GM19238 (cell line): Measurements from ENCODE around the gene GJB2.
"Not testable (repeated sequence)": the region's sequence is repeated elsewhere in the genome, so short reads cannot be mapped to it uniquely, and the experiment has no call there.

Source experiments
- DNase-seq: peaks from one replicate; pipeline ENCODE4 v3.0.0; 2011; ENCODE audit warnings: low spot score; ENCODE audit not compliant: insufficient read length

GJB2 gene

DNA sequence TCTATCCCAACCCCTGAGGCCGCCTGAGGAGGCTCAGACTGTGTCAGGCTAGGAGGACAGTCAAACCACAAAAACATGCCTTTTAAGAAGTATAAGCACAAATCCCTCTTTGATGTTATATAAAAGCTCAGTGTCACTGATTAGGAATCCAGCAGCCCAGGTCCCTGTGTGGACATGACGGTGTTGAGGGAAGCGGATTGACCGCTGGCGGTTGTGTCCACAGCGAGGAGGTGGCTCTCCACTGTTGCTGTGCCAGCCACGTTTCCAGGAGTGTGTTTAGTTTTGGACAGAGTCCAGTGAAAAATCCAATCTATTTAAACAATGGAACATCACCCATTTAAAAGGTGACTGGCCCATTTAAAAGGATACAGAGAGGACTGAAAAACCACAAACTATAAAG lies 24.3 kb downstream of the GJB2 start:
- DNase-seq: no peak

DNA sequence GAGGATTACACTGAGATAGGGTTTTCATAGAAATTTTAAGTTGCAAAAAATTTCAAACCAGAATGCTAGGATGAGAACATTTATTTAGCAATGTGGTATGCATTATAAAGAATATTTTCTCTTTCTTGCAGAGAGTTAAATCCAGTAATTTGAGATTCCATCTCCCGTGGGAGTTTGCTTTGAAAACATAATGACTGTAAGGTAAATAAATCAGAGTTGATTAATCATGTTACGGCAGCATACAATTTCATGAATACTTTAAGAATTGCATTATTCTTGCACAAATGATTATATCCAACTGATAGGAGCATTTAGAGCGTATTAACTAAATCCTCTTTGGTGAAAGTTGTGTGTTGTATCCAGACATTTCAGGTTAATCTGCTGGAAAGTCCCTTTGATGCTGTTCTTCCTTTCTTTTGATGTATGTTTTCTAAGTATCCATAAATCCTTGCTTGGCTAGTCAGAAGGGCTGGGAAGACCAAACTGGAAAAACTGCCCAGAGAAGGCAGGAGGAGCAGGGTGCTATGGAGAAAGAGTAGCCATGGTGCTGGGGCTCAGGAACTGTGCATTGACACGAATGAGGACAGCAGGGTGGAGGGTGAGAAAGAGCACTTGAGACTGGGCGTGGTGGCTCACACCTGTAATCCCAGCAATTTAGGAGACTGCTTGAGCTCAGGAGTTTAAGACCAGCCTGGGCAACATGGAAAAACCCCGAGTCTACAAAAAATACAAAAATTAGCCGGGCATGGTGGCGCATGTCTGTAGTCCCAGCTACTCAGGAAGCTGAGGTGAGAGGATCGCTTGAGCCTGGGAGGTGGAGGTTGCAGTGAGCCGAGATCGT lies 27.1 kb downstream of the GJB2 start:
- no peak for DNase-seq

DNA sequence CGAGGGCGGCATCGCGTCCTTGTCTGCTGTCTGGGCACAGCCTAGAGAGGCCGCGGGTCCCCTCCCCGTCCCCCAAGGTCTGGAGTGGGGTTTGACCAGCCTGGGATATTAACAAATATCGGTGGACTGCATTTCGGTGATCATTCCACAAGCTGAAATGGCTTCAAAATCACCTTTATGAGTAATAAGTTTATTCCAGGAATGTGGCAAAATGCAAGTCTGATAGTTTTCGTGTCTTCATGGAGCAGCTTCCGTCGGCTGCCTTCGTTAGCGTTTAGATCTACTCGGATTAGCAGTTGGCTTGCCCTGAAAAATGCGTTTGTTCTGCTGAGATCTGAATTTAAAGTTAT lies 30.8 kb downstream of the GJB2 start:
- no peak for DNase-seq

DNA sequence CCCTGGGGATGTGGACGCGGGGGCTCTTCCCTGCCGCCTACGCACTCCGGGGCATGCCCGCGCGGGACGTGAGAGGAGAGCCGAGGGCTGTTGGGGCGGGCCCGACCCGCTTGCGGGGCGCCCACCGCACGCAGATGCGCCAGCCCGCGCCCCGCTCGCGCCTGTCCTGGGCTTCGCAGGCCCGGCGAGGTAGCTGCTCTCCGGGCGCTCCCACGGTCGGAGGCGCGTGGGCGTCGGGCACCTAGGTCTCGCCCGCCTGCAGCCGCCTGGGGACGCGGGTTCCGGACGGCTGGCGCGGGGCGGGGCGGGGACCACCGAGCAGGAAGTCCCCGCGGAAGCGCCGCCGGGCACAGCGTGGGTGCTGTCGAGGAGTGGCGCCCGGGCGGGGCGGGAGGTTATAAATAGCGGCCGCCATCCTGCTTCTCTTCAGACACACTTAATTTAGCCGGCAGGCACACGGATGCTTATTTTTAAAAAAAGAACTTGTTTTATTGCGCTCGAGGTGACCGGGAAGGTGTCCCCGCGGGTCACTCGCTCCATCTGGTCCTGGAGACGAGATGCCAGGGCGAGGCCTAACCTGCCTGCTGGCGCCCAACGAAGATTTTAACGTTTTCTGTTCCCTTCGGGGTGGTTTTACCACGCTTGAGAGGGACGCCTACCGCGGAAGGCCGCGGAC lies 31.3 kb downstream of the GJB2 start:
- DNase-seq: no peak

DNA sequence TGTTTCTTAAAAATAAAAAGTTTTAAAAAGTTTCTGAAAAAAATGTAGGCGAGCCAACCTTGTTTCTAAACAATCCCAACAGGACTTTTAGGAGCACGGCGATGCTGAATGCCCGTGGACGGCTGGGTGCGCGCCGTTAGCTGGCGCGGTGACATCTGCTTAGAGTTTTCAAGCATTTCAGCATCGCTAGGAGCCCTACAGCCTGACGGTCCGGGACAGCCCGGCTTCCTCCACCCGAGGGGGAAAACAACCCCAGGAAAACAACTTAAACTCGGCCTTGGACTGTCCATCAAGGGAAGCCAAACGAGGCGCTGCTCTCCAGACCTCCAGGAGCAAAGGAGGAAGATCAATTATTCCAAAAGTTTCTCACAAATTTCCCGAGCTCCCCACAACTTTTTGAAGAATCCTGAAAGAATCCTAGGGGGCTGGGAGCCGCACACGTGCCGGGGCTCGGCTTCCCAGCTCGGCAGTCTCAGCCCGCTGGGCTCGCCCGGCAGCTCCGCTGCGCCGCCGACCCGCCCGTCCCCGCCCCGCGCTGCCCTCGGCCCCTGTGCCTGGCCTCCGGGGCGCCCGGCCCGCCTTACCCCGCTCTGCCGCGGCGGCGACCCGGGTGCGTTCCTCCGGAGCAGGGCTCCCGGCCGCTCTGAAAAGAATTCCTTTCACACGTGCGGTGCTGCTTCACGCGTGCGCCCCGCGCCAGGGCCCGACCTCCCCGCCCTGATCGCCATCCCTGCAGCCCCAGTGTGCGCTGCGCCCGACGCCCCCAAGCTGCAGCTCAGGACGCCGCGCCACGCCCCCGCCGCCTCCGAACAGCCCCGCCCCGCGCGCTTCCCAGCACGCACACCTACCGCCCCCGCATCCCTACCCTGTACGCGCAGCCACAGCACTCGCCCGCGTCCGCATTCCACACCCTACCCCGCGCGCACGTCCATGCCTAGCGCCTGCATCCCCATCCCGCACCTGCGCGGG lies 32.1 kb downstream of the GJB2 start, which contains the start of gene GJA3:
TSS of gene GJA3 (minus strand) at position 747 of the 969 bp plus-strand sequence. CDS start 17,764 bp downstream, outside the sequence.
- DNase-seq: peak; percentile 44

DNA sequence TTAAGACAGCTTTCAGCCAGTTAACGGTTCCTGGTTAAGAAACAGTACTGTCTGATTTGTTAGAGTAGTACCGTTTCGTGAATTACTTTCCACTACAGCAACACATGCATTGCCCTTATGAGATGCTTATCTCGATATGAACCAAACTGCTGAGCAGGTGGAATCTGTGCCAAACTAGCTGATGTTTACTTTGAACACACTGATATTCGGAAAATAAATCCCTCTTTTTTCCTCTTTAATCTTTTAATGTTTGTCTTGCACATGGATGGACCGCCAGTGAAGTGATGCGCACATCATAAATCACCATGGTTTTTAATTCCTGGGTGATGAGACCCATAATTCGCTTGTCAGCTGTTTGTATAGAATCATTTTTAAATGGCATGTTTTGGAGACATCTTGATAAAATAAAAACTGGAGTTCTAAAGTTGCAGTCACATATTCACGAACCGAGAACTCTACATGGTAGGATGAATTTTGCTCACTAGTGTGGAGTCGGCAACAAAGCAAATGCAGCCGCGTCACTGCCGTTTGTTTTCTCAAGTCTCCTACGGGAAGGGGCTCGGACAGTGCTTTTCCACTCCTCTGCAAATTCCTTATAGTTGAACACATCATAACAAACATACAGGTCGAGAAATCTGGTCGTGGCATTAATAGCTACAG lies 33.0 kb downstream of the GJB2 start:
- no peak for DNase-seq

DNA sequence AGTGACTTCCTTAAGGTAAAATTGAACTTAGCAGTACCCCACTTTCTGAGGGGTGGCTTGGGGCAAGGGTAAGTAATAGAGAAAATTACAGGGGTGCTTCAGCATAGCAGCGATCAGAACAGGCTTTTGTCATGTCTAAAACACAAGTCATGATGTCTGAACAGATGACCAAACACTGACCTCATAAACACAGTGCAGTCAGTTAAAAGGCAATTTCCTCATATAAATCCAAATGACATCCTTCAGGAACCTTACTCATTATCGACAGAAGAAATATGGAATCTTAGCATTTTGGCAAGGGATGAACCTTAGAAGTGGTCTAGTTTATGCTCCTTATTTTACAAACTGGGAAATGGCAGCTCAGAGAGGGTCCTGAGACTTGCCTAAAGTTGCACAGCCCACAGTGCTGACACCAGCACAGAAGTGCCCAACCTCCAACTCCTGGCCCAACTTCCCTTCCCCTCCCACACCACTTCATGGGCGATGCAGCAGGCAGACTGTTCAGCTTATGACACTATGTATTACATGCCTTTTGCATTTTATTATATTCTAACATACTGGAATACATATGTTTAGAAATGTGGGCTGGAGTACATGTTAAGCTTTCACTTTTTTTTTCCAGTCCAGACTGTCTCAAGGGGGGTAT lies 35.5 kb downstream of the GJB2 start:
- DNase-seq: no peak

DNA sequence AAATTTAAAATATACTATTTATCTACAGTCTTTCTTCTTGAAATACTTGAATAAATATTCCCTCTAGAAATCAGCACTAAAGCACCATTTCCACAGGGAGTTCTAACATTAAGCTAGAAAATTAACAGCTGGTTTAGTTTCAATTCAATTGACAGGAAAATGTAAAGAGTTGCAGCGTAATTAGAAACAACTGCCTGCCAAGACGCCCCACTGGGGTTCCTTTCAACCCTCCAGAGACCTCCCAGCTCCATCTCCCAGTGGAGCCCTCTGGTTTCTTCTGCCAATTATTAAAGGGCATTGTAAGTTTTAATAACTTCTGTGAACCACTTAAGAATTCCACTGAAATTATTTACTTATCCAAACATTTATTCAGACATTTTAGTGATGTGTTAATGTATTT lies 36.0 kb downstream of the GJB2 start:
- DNase-seq: no peak

DNA sequence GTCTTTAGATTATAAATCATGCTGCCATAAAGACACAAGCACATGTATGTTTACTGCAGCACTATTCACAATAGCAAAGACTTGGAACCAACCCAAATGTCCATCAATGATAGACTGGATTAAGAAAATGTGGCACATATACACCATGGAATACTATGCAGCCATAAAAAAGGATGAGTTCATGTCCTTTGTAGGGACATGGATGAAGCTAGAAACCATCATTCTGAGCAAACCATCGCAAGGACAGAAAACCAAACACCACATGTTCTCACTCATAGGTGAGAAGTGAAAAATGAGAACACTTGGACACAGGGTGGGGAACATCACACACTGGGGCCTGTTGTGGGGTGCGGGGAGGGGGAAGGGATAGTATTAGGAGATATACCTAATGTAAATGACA lies 39.4 kb downstream of the GJB2 start:
- DNase-seq: not testable (repeated sequence)

DNA sequence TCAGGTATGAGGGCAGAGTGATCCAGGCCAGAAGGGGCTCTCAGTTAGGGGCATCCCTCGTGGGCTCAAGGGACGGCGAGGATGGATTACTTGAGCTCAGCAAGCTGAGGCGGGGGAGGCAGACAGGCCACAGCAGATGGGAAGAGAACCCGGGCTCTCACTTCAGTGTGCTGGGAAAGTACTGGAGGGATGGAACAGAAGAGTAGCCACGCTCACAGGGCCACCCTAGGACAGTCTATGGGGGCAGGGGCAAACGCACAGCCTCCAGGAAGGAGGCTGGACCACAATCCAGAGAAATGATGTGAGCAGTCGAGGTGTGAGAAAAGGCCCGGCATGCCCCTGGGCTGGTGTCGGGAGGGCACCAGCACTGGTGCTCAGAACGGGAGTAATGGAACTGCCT lies 41.1 kb downstream of the GJB2 start:
- DNase-seq: no peak

DNA sequence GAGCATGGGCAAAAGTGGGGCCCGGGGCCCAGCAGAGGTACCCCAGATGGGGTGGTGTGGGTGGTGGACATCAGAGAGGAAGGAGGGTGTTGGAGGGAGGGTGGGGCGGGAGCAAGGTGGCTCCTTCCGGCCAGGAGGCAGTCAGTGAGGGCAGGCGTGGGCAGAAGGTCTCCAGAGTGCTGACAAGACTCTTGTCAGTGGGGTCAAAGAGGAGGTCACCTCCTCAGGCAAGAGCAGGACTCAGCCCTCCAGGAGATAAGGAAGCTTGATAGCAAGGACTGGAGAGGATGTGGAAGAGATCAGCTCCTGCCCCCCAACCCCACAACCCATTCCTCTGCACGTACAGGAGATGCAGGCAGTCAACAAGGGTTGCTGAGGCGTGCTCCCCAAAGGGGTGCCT lies 41.7 kb downstream of the GJB2 start:
- DNase-seq: no peak

DNA sequence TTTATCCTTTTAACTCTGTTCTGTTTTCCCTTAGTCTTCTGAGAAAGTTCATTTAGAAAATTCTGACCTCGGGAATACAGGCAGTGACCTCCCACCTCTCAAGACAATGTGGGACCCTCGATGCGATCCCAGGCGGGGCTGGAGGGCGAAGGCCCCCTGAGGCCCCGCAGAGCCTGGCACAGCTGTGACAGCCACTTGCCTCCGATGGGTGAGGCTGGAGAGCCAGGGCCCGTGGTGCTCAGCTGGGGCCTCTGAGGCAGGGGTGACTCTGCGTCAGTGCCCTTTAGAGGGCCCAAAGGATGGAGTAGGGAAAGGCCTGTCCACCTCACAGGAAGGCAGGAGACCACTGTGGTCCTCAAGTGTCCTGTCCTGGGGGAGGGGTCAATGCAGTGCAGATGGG lies 42.2 kb downstream of the GJB2 start:
- no peak for DNase-seq

DNA sequence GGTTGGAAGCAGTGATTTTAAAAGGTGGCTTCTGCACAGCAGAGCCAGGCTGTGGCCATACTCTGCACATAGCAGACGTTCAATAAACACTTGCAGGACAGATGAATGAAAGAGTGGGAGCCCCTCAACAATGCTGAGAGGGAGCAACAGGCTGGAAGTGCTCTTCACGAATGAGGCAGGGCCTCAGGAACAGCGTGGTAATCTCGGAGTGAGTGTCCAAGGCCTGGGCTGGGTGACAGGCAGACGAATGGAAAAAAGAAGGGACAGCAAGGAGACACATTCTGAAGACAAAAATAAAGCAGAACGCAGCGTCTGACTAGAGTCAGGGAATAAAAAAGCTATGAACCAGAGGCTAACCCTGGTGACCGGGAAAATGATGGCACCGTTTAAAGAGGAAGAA lies 43.0 kb downstream of the GJB2 start:
- no peak for DNase-seq

DNA sequence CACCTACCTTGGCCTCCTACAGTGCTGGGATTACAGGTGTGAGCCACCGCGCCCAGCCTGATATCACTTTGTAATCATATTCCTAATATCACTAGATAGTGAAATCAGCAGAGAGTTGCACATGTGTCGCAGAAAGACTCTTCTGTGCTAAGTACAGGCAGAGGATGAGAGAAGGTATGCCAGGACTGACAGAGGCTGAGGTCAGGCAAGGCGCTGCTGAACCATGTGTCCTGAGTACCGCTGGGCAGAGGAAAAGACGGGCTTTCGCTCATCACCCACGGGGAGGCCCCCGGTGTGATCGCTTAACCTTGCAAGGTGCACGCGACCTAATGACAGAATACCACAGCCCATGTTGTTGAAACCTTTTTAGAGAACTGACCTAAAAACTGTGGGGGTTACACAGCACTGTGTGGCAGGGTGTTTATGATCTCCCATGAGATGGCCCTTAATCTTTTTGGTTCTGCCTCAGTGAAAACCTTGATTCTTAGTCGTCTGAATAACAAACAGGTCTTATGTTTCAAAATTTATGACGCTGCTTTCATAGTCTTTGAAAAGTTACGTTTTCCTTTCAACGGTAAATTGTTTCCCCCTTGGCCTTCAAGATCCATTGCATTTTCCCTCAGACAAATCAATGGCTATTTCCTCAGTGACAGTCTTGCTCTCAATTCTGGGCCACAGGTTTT lies 44.1 kb downstream of the GJB2 start:
- no peak for DNase-seq

DNA sequence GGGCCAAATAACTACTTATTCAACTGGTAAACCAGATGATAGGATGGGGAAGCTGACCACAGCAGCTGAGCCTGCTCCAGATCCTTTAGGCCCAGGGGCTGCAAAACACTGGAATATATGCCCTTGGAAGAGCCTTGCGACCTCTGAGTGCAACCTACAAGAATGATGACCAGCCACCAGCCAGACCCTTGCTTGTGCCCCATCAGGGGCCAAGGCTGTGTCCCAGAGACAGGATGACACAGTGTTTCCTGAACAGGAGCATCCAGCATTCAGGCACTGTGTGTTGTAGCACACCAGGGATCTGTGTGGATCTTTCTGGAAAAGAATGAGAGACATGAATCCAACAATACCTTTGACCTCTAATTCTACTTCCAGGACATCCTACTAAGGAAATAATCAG lies 46.4 kb downstream of the GJB2 start:
- no peak for DNase-seq

DNA sequence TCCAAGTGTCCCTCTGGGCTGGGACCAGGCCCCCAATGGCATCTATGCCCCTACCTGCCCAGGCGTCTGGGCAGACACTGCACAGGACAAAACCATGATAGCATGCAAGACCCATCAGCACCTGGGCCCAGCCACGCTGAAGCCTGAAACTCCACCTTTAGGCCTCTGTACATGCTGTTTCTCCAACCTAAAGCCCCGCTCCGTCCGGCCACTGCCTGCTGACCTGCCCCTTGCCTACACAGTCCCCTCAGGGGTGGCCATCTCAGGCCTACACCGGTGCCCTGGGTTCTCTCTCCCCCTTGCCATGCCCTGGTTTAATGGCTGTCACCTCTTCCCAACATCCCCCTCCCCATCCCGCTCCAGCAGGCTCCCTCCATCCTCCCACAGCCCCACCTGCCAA lies 47.2 kb downstream of the GJB2 start:
- DNase-seq: no peak

DNA sequence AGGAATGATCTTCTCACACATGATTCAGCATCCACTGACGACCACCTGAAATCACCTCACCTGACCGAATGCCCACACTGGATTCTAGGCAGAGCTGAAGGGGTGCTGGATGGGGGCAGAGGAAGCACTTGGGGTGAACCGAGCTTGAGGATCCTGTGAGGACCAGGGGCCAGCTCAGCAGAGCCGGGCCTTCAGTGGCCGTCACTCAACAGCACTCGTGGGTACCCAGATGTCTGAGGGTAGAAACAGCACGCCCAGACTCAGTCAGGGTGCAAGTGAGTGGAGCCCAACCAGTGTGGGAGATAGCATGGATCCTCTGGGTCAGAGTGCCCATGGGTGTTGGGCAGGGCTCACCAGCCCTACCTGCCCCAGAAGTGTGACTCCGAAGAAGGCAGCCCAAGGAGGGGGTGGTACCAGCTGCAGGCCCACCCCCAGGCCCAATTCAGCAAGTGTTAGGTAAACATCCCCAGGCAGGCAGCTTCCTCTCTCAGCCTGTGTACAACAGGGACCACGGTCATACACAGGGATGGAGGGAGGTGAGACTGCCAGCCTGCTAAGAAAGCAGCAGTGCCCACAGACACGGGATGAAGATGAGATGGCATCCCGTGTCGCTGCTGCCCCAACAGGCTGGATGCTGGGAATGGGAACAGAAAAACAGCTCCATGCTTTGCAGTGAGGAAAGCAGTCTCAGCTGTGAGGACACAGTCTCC lies 48.4 kb downstream of the GJB2 start:
- no peak for DNase-seq

DNA sequence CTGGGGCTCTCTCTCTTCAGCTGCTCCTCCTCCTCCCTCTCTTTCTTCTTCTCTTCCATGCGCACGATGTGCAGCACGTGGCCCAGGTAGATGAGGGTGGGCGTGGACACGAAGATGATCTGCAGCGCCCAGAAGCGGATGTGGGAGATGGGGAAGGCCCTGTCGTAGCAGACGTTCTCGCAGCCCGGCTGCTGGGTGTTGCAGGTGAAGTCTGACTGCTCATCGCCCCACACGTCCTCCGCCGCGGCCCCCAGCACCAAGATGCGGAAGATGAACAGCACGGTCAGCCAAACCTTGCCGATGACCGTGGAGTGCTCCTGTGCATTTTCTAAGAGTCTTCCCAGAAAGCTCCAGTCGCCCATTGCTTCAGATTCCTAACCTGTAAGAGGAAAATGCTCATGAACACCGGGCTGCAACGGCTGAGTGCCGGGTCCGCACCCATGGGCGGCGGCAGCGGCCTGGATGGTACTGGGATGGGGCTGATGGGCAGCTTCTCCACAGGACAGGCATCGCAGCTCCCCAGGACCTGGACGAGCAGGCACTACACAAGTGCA lies 49.7 kb downstream of the GJB2 start:
- no peak for DNase-seq
